D721Med (cell line): ENCODE measurements around the gene EHD3.

Experiments
- DNase-seq: peaks from one replicate; pipeline ENCODE4 v3.0.0; 2011; ENCODE audit warnings: low spot score; ENCODE audit not compliant: insufficient read length
- FAIRE-seq: peaks from 2 replicates; lab custom pipeline; 2011; peaks lifted over from hg19 to GRCh38; lab: Jason Lieb, UNC
- CTCF ChIP-seq: IDR thresholded peaks from 2 replicates; pipeline ENCODE4 v1.5.1; 2012; ENCODE audit warnings: mild to moderate bottlenecking, control low read depth; ENCODE audit not compliant: insufficient read depth; ENCODE audit errors: missing control alignments

Gene EHD3

GRCh38 chr2:31219131-31219969 is 14.6 kb upstream of the EHD3 start:
- TF ChIP-seq CTCF, result no peak
- FAIRE-seq, result no peak
- DNase-seq, result no peak

GRCh38 chr2:31221544-31221943 is 12.4 kb upstream of the EHD3 start:
- no peak for DNase-seq

DNA sequence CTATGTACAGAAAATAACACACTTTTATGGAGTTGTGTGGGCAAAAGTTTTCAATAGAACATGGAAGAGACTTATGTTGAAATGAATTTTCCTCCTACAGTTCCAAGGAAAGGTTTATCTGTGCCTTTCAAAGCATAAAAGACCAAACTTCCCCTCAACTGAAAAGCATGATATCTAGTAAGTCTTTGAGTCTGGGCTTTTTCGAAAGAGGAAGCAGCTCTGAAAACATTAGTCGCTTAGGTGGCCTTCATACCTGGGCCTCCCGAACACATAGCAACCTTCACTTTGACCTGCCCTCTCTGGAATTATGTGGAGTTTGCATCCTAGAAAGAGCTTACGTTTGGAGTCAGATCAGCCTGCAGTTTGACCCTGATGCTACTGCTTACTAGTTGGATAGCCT is 11.9 kb upstream of the EHD3 start:
- DNase-seq (no peak), FAIRE-seq (no peak)
- TF ChIP-seq CTCF, result no peak

More at GRCh38 chr2:31221544-31221943, 12.4 kb upstream of the EHD3 start:
- TF ChIP-seq CTCF, result no peak
- FAIRE-seq, result no peak

DNA sequence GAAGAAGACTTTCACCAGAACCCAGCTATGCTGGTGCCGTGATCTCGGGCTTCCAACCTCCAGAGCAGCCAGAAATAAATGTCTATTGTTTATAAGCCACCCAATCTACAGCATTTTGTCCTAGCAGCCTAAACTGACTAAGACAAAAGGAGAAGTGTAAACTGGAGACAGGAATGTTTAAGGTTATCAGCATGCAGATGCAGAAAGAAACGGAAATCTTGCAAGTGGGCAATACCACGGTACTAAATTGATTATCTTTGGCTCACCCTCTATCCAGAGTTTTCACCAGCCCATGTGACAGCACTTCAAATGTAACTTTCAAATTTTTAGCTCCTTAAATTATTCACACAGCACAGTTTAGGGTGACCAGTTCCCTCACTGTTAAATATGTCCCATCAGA is 10.9 kb upstream of the EHD3 start:
- FAIRE-seq, result no peak
- DNase-seq, result no peak
- no peak for TF ChIP-seq CTCF

- DNase-seq (no peak), FAIRE-seq (no peak)
- TF ChIP-seq CTCF, result no peak
Measured at GRCh38 chr2:31223749-31224148, 10.2 kb upstream of the EHD3 start.

- no peak for DNase-seq
- no peak for FAIRE-seq
- TF ChIP-seq CTCF, result no peak
Measured at GRCh38 chr2:31226266-31226665, 7.7 kb upstream of the EHD3 start.

GRCh38 chr2:31227110-31227509 is 6.8 kb upstream of the EHD3 start:
- DNase-seq (no peak), FAIRE-seq (no peak)
- no peak for TF ChIP-seq CTCF
